DND-41 (cell line): ENCODE results near the gene GABRG3.

Source experiments
- CTCF ChIP-seq: IDR thresholded peaks from 2 replicates; pipeline ENCODE4 v1.5.1; 2012; ENCODE audit warnings: borderline replicate concordance, low read length, moderate library complexity, mild to moderate bottlenecking; ENCODE audit not compliant: poor library complexity, severe bottlenecking; ENCODE audit errors: extremely low read depth
- EZH2 ChIP-seq: IDR thresholded peaks from 3 replicates; pipeline ENCODE4 v1.6.1; 2012; ENCODE audit warnings: borderline replicate concordance, low read depth, mild to moderate bottlenecking, moderate library complexity, low read length, inconsistent platforms; ENCODE audit not compliant: severe bottlenecking

- TF ChIP-seq CTCF: no peak
- TF ChIP-seq EZH2: no peak
These were observed 131.0 kb downstream of the GABRG3 start for GRCh38 chr15:27101982-27102381.
